Measurements from ENCODE around the gene FXYD3. TPM values are rescaled to one million over a fixed set of nuclear protein-coding genes. Genes with fewer than 3 reads are reported as not detected.
A peak's percentile ranks its signal among the peaks of the same experiment; 100 is the strongest.

FXYD3 gene
- total RNA-seq, 4 donors from 2014 or later = 391 to 630 (median 546) TPM

- WGBS, 2 donors = 90% methylated on average over 9 of the region's 9 CpGs
- DNase-seq (ENCODE audit: low spot score in 2 of 2) = no peak
- TF ChIP-seq CTCF (IDR thresholded peaks at IDR 0.05) = no peak
- intact Hi-C loops (cut with DNase I; ENCODE audit: low total_unique reads) = no loop called here
- H3K4me3 ChIP-seq (ENCODE audit: low read depth, poor library complexity, severe bottlenecking) = no peak overlapping the region
Observed at GRCh38 chr19:35106291-35106583, 9.4 kb upstream of the FXYD3 start.

- no peak for DNase-seq (ENCODE audit: low spot score in 2 of 2)
- intact Hi-C loops (cut with DNase I; ENCODE audit: low total_unique reads) = no loop called here
- TF ChIP-seq CTCF (IDR thresholded peaks at IDR 0.05) = no peak
- no peak for TF ChIP-seq POLR2A (IDR thresholded peaks at IDR 0.05)
- H3K4me3 ChIP-seq (ENCODE audit: low read depth, poor library complexity, severe bottlenecking) = no peak overlapping the region
- 65 to 78% methylated on average over 1 of the region's 2 CpGs for WGBS, 2 donors
Observed at GRCh38 chr19:35106898-35107541, 8.6 kb upstream of the FXYD3 start.

GRCh38 chr19:35107545-35107944 is 8.1 kb upstream of the FXYD3 start:
- WGBS, 2 donors = 11 to 23% methylated on average over 5 of the region's 5 CpGs
- H3K4me3 ChIP-seq (ENCODE audit: low read depth, poor library complexity, severe bottlenecking) = no peak overlapping the region
- DNase-seq (ENCODE audit: low spot score in 2 of 2) = peak in 1 of 2 donors; percentile 70
- intact Hi-C loops (cut with DNase I; ENCODE audit: low total_unique reads) = no loop called here
- TF ChIP-seq CTCF (IDR thresholded peaks at IDR 0.05) (no peak), POLR2A (IDR thresholded peaks at IDR 0.05) (no peak)

- TF ChIP-seq CTCF (IDR thresholded peaks at IDR 0.05) (no peak), POLR2A (IDR thresholded peaks at IDR 0.05) (no peak)
- no peak for DNase-seq (ENCODE audit: low spot score in 2 of 2)
- H3K4me3 ChIP-seq (ENCODE audit: low read depth, poor library complexity, severe bottlenecking) = no peak overlapping the region
- intact Hi-C loops (cut with DNase I; ENCODE audit: low total_unique reads) = no loop called here
- 81 to 89% methylated on average over 11 of the region's 11 CpGs for WGBS, 2 donors
Observed at GRCh38 chr19:35108730-35109129, 6.9 kb upstream of the FXYD3 start.

GRCh38 chr19:35109395-35110112 is 6.1 kb upstream of the FXYD3 start:
- intact Hi-C loops (cut with DNase I; ENCODE audit: low total_unique reads) = no loop called here
- no peak for DNase-seq (ENCODE audit: low spot score in 2 of 2)
- no peak for TF ChIP-seq POLR2A (IDR thresholded peaks at IDR 0.05)
- TF ChIP-seq CTCF (IDR thresholded peaks at IDR 0.05) = no peak
- 51 to 52% methylated on average over 20 to 22 of the region's 22 CpGs for WGBS, 2 donors
- H3K4me3 ChIP-seq (ENCODE audit: low read depth, poor library complexity, severe bottlenecking) = no peak overlapping the region

GRCh38 chr19:35110974-35111373 is 4.6 kb upstream of the FXYD3 start:
- DNase-seq (ENCODE audit: low spot score in 2 of 2) = no peak
- WGBS, 2 donors = 34 to 50% methylated on average over 8 to 9 of the region's 9 CpGs
- TF ChIP-seq POLR2A (IDR thresholded peaks at IDR 0.05) (no peak), CTCF (IDR thresholded peaks at IDR 0.05) (no peak)
- no peak overlapping the region for H3K4me3 ChIP-seq (ENCODE audit: low read depth, poor library complexity, severe bottlenecking)
- intact Hi-C loops (cut with DNase I; ENCODE audit: low total_unique reads) = no loop called here
